ENCODE data around the gene WDFY4. TPM values are rescaled to one million over a fixed set of nuclear protein-coding genes. Genes with fewer than 3 reads are reported as not detected.

The WDFY4 gene
- polyA plus RNA-seq (0.02 to 0.04 TPM (median 0.04 TPM) in 3 replicates), polyA minus RNA-seq (not detected in 3 replicates)
- polyA plus RNA-seq (2011; ENCODE audit: low read depth) = not detected
- not detected in 2 replicates for polyA plus RNA-seq (2011; cell fraction: cytosol; rRNA removed)
- not detected in 2 replicates for polyA plus RNA-seq (2011; cell fraction: nucleus; rRNA removed)
- not detected in 2 replicates for polyA plus RNA-seq (2012; ENCODE audit: low replicate concordance)
- polyA minus RNA-seq (2011; cell fraction: cytosol; rRNA and poly(A)+ RNA removed) = not detected
- not detected in 2 replicates for polyA minus RNA-seq (2011; cell fraction: nucleus; rRNA and poly(A)+ RNA removed)

GRCh38 chr10:48684792-48685623 is at the start of gene WDFY4:
TSS of gene WDFY4 (plus strand) at chr10:48684873. CDS start at chr10:48709733, 24,860 bp downstream.
- Histone ChIP-seq H3K27me3 (ENCODE audit: control insufficient read depth, extremely low read depth, insufficient read depth, low read length) (no peaks in the 10 kb centered on the region), H3K27ac (ENCODE audit: control insufficient read depth, insufficient read depth, low read length) (no peak within 1 kb of the TSS), H3K9me3 (ENCODE audit: control insufficient read depth, low read depth, low read length) (no peaks in the 10 kb centered on the region), H3K4me1 (ENCODE audit: control insufficient read depth, extremely low read depth, insufficient read depth, low read length) (no peaks in the 10 kb centered on the region), H3K36me3 (ENCODE audit: control insufficient read depth in 2 of 2, extremely low read depth in 1 of 2, insufficient read depth in 2 of 2, low read length in 2 of 2) (no peaks in the 10 kb centered on the region), H3K9ac (ENCODE audit: control insufficient read depth, extremely low read depth, insufficient read depth, low read length) (no peak within 1 kb of the TSS), H3K4me2 (ENCODE audit: control insufficient read depth, extremely low read depth, insufficient read depth, low read depth, low read length) (no peak within 1 kb of the TSS), H4K20me1 (ENCODE audit: control insufficient read depth, extremely low read depth, insufficient read depth, low read length) (no peaks in the 10 kb centered on the region), H3K79me2 (ENCODE audit: control insufficient read depth, insufficient read depth, low read length) (no peaks in the 10 kb centered on the region), H3K9me1 (ENCODE audit: control insufficient read depth, extremely low read depth, insufficient read depth, low read length) (no peaks in the 10 kb centered on the region), H2AFZ (ENCODE audit: control insufficient read depth, low read length) (no peak within 1 kb of the TSS), H3K4me3 (ENCODE audit: control insufficient read depth in 2 of 3, extremely low read depth in 1 of 3, insufficient read depth in 2 of 3, low read depth in 1 of 3, low read length in 3 of 3) (no peak within 1 kb of the TSS)
- TF ChIP-seq EZH2 (IDR thresholded peaks at IDR 0.05; ENCODE audit: low read length) (no peak), CTCF (optimal IDR thresholded peaks at IDR 0.05 in 1 of 3, IDR thresholded peaks at IDR 0.05 in 1 of 3, conservative IDR thresholded peaks at IDR 0.05 in 1 of 3; ENCODE audit: extremely low read depth in 1 of 3, insufficient read depth in 2 of 3, low read length in 3 of 3) (no peak)
- FAIRE-seq (no peak), DNase-seq (ENCODE audit: low read depth, low spot score) (no peak)
- dilution Hi-C loops (cut with MboI; ENCODE audit: extremely low pct_ligation_motif_present, low sequenced_read_pairs) = no loop called here

- H3K4me2 ChIP-seq (ENCODE audit: control insufficient read depth, extremely low read depth, insufficient read depth, low read depth, low read length) = no peak overlapping the region
- no peaks in the 10 kb centered on the region for H3K9me1 ChIP-seq (ENCODE audit: control insufficient read depth, extremely low read depth, insufficient read depth, low read length)
- H3K4me3 ChIP-seq (ENCODE audit: control insufficient read depth in 2 of 3, extremely low read depth in 1 of 3, insufficient read depth in 2 of 3, low read depth in 1 of 3, low read length in 3 of 3) = no peak overlapping the region
- no peaks in the 10 kb centered on the region for H3K4me1 ChIP-seq (ENCODE audit: control insufficient read depth, extremely low read depth, insufficient read depth, low read length)
- DNase-seq (ENCODE audit: low read depth, low spot score) (no peak), FAIRE-seq (no peak)
- H3K27ac ChIP-seq (ENCODE audit: control insufficient read depth, insufficient read depth, low read length) = no peak overlapping the region
- H3K9me3 ChIP-seq (ENCODE audit: control insufficient read depth, low read depth, low read length) = no peaks in the 10 kb centered on the region
- H2AFZ ChIP-seq (ENCODE audit: control insufficient read depth, low read length) = no peak overlapping the region
- H3K9ac ChIP-seq (ENCODE audit: control insufficient read depth, extremely low read depth, insufficient read depth, low read length) = no peak overlapping the region
- peaks cover 10% of the 10 kb centered on the region for H3K27me3 ChIP-seq (ENCODE audit: control insufficient read depth, extremely low read depth, insufficient read depth, low read length)
- H3K36me3 ChIP-seq (ENCODE audit: control insufficient read depth in 2 of 2, extremely low read depth in 1 of 2, insufficient read depth in 2 of 2, low read length in 2 of 2) = no peaks in the 10 kb centered on the region
- no peaks in the 10 kb centered on the region for H4K20me1 ChIP-seq (ENCODE audit: control insufficient read depth, extremely low read depth, insufficient read depth, low read length)
- dilution Hi-C loops (cut with MboI; ENCODE audit: extremely low pct_ligation_motif_present, low sequenced_read_pairs) = no loop called here
- H3K79me2 ChIP-seq (ENCODE audit: control insufficient read depth, insufficient read depth, low read length) = no peaks in the 10 kb centered on the region
- TF ChIP-seq CTCF (optimal IDR thresholded peaks at IDR 0.05 in 1 of 3, IDR thresholded peaks at IDR 0.05 in 1 of 3, conservative IDR thresholded peaks at IDR 0.05 in 1 of 3; ENCODE audit: extremely low read depth in 1 of 3, insufficient read depth in 2 of 3, low read length in 3 of 3) (no peak), EZH2 (IDR thresholded peaks at IDR 0.05; ENCODE audit: low read length) (no peak)
Measured at GRCh38 chr10:48634984-48635557, 49.6 kb upstream of the WDFY4 start.

All from keratinocyte (primary cell).